ENCODE measurements around the gene NENF. TPM values are rescaled to one million over a fixed set of nuclear protein-coding genes. Genes with fewer than 3 reads are reported as not detected.

Gene NENF
- total RNA-seq, 1 donor from 2014 or later: 40.4 TPM

DNA sequence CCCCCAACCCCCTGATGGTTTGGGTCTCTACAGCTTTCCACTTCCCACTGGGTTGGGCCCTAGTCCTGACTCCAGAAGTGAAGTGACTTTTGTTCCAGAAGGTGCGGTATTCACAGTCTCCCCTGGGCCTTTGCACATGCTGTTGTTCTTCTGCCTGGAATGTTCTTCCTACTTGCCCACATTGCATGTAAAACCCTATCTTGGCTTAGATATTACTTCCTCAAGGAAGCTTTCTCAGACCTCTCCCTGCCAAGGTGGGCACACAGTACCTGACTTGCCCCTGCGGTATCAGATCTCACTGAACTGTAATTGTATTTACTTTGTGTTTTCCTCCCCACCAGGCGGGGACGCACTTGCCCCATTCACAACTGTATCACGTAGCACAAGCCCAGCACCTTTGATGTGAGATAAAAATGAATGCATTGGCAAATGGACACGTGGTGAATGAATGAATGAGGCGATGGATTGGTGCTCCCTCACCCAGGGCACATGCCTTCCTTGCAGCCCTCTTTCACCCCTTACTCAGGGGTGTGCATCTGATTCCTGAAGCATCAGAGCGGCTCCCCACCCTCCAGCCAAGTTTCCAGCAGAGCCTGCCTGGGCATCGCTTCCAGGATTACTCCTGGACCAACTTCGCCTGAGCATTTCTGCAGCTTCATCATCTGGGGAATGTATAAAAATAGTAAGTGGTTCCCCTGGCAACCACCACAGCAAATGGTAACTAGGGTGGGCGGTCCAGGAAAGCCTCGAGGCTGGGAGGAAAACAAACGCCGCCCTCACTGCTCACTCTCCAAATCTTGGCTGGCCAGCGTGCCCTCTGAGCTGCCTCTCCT is 19.8 kb downstream of the NENF start:
- Mint-ChIP-seq H3K27ac (ENCODE audit: unreplicated experiment) (peak overlapping the region; percentile 67), H3K36me3 (ENCODE audit: low read depth) (no peaks in the 10 kb centered on the region), H3K27me3 (ENCODE audit: low read depth) (no peaks in the 10 kb centered on the region), H3K4me1 (peaks cover 8% of the 10 kb centered on the region), H3K4me3 (no peak overlapping the region), H3K9me3 (no peaks in the 10 kb centered on the region)
- no peak for TF ChIP-seq CTCF (conservative IDR thresholded peaks at IDR 0.05)
- no peak for DNase-seq (ENCODE audit: low read depth, low spot score)

- no peak for TF ChIP-seq CTCF (conservative IDR thresholded peaks at IDR 0.05)
- no peak overlapping the region for H3K4me3 Mint-ChIP-seq
- DNase-seq (ENCODE audit: low read depth, low spot score): no peak
- H3K9me3 Mint-ChIP-seq: no peaks in the 10 kb centered on the region
- H3K36me3 Mint-ChIP-seq (ENCODE audit: low read depth): no peaks in the 10 kb centered on the region
- H3K27ac Mint-ChIP-seq (ENCODE audit: unreplicated experiment): peak overlapping the region; percentile 67
- no peaks in the 10 kb centered on the region for H3K27me3 Mint-ChIP-seq (ENCODE audit: low read depth)
- H3K4me1 Mint-ChIP-seq: peaks cover 8% of the 10 kb centered on the region
Measured at GRCh38 chr1:212453156-212453857, 20.6 kb downstream of the NENF start.

DNA sequence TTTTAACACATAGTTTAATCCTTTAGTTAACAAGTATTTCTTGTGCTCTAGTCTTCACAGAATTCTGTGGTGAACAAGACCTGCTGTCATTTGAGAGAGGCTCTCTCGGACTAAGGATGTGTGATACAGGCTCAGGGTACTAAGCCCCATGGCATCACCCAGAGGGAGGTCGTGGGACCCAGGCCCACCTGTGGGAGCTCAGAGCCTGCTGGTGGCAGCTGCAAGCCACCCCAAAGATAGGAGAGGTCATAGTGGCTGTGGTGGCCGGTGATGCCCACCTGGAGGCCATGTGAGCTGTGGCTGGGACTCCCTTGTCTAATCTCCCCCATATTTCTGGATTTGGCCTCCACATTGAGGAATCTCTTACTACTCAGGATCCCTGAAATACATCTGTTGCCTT is 22.0 kb downstream of the NENF start:
- no peak for TF ChIP-seq CTCF (conservative IDR thresholded peaks at IDR 0.05)
- Mint-ChIP-seq H3K4me1 (peaks cover 12% of the 10 kb centered on the region), H3K9me3 (no peaks in the 10 kb centered on the region), H3K27ac (ENCODE audit: unreplicated experiment) (no peak overlapping the region), H3K4me3 (no peak overlapping the region), H3K36me3 (ENCODE audit: low read depth) (no peaks in the 10 kb centered on the region), H3K27me3 (ENCODE audit: low read depth) (no peaks in the 10 kb centered on the region)
- no peak for DNase-seq (ENCODE audit: low read depth, low spot score)

- no peaks in the 10 kb centered on the region for H3K27me3 Mint-ChIP-seq (ENCODE audit: low read depth)
- no peaks in the 10 kb centered on the region for H3K36me3 Mint-ChIP-seq (ENCODE audit: low read depth)
- H3K27ac Mint-ChIP-seq (ENCODE audit: unreplicated experiment): peak overlapping the region; percentile 12
- H3K9me3 Mint-ChIP-seq: no peaks in the 10 kb centered on the region
- no peak overlapping the region for H3K4me3 Mint-ChIP-seq
- no peak for TF ChIP-seq CTCF (conservative IDR thresholded peaks at IDR 0.05)
- H3K4me1 Mint-ChIP-seq: peaks cover 12% of the 10 kb centered on the region
- DNase-seq (ENCODE audit: low read depth, low spot score): no peak
Measured at GRCh38 chr1:212455401-212455800, 22.7 kb downstream of the NENF start.

GRCh38 chr1:212455803-212456528 is 23.2 kb downstream of the NENF start:
- Mint-ChIP-seq H3K36me3 (ENCODE audit: low read depth) (no peaks in the 10 kb centered on the region), H3K27ac (ENCODE audit: unreplicated experiment) (peak overlapping the region; percentile 12)
- peak; percentile 98 for TF ChIP-seq CTCF (conservative IDR thresholded peaks at IDR 0.05)

More at GRCh38 chr1:212455803-212456528, 23.2 kb downstream of the NENF start:
- Mint-ChIP-seq H3K4me1 (peaks cover 12% of the 10 kb centered on the region), H3K4me3 (no peak overlapping the region), H3K27me3 (ENCODE audit: low read depth) (no peaks in the 10 kb centered on the region), H3K9me3 (no peaks in the 10 kb centered on the region)
- peak; percentile 96 for DNase-seq (ENCODE audit: low read depth, low spot score)
